Gastrocnemius medialis (tissue), 4 donors: ENCODE results near the gene SLC5A3.

Experiments used
- CTCF ChIP-seq, 5 experiments: fragments of 450-650 bp in 3 of 5; fragments of 200-600 bp in 2 of 5; sonication (generic) in 2 of 5; IDR thresholded peaks in 4 of 5; conservative IDR thresholded peaks in 1 of 5; 1 replicate in 4 of 5; 2 replicates in 1 of 5; pipeline ENCODE4 v1.5.1; 2016 to 2019; ENCODE audit warnings: antibody characterized with exemption in 5 of 5, mild to moderate bottlenecking in 3 of 5, moderate library complexity in 3 of 5
- POLR2A ChIP-seq, 2 donors: fragments of 450-650 bp; IDR thresholded peaks; one replicate each; pipeline ENCODE4 v1.6.1; 2017; ENCODE audit warnings: antibody characterized with exemption in 2 of 2, mild to moderate bottlenecking in 2 of 2, moderate library complexity in 2 of 2

- no peak for TF ChIP-seq CTCF (IDR thresholded peaks at IDR 0.05 in 4 of 5, conservative IDR thresholded peaks at IDR 0.05 in 1 of 5)
- TF ChIP-seq POLR2A (IDR thresholded peaks at IDR 0.05), result no peak
These were observed 438 bp downstream of the SLC5A3 start for GRCh38 chr21:34073749-34074282.
